NCI-H128 (cell line): Measurements from ENCODE around the gene SLC19A1.
"Not testable (repeated sequence)": the region's sequence is repeated elsewhere in the genome, so short reads cannot be mapped to it uniquely, and the experiment has no call there.

ENCODE experiments used
- DNase-seq: peaks from one replicate; lab custom pipeline; 2025; ENCODE audit not compliant: unreplicated experiment; lab: John Stamatoyannopoulos, UW

SLC19A1 gene

GRCh38 chr21:45535341-45536081 is 6.7 kb downstream of the SLC19A1 start:
- no peak for DNase-seq

DNA sequence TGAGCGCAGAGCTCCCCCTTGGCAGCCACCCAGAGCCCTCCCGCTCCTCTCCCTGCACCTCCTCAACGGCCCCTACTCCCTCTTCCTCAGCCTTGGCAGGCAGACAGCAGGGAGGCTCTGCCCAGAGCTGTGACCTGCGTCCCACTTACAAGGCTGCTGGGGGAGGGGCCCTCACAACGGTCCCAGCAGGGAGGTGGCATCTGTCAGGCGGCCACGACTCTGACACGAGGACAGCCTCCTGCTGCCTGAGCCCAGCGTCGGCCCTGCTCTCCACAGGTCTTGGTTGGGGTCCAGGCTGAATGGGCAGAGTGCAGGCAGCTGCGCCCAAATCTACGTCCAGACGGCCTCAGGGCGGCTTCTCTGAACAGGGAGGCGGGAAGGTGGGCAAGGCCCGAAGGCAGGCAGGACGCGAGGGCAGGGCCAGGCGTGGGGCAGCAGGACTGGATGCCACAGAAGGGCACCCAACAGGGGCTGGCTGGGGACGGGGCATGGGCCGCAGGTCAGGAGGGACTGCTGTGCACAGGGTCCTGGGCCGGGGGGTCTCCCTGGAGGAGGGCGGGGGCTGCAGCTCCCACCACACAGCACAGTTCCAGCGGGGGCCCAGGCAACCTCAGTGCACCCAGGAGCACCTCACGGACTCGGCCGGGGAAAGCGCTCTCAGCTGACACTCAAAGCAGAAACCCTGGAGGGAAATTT is 7.5 kb downstream of the SLC19A1 start:
- DNase-seq, result no peak

DNA sequence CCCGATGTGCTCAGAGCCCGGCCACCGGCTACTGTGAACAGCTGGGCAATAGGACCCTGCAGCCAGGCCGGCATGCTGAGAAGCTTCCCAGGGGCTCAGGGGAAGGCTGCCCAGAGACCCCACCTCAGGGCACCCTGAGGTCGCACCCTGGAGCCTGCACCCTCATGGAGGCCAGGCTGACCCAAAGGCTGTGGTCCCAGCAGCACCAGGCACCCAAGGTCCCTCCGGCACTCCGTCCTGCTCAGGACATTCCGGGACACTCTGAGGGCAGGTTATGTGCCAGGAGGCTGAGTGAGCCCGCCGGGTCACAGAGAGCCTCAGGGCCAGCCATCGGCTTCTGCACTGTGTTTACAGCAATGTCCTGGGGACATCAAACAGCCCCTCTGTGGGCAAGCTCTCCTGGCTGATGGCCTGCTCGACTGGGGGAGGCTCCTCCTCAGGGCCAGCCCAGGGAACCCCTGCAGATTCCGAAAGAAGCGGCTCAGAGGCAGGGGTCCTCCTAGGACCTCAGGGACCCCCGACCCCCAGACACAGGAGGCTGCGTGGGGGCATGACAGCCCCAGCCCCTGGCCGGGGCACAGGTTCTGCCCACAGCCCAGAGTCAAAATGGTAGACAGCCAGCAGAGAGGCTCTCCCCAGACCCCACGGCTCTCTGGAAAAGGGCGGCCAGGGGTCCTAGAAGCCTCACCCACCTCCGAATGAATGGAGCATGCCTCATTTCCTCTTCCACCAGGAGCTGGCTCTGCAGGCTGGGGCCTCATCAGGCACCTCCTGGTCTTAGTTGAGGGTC is 8.2 kb downstream of the SLC19A1 start:
- DNase-seq, result no peak

- DNase-seq, result no peak
Observed at GRCh38 chr21:45533361-45533845, 8.8 kb downstream of the SLC19A1 start.

GRCh38 chr21:45532826-45533360 is 9.3 kb downstream of the SLC19A1 start:
- DNase-seq, result no peak

GRCh38 chr21:45531393-45532215 is 10.6 kb downstream of the SLC19A1 start:
- DNase-seq, result no peak

GRCh38 chr21:45531114-45531392 is 11.2 kb downstream of the SLC19A1 start:
- DNase-seq, result not testable (repeated sequence)

- no peak for DNase-seq
Observed at GRCh38 chr21:45530423-45531113, 11.7 kb downstream of the SLC19A1 start.

DNA sequence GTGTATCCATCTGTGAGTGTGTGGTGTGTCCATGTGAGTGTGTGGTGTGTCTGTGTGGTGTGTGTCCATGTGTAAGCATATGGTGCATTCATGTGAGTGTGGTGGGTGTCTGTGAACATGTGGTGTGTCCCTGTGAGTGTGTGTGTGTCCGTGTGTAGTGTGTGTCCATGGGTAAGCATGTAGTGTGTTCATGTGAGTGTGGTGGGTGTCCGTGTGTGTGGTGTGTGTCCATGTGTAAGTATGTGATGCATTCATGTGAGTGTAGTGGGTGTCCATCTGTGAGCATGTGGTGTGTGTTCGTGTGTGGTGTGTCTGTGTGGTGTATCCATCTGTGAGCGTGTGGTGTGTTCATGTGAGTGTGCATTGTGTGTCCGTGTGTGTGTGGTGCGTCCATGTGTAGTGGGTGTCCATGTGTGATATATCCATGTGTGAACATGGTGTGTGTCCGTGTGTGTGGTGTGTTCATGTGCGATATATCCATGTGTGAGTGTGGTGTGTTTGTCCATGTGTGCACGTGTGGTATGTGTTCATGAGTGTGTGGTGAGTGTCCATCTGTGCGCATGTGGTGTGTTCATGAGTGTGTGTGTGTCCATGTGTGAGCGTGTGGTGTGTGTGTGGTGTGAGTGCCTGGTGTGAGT is 12.3 kb downstream of the SLC19A1 start:
- no peak for DNase-seq

DNA sequence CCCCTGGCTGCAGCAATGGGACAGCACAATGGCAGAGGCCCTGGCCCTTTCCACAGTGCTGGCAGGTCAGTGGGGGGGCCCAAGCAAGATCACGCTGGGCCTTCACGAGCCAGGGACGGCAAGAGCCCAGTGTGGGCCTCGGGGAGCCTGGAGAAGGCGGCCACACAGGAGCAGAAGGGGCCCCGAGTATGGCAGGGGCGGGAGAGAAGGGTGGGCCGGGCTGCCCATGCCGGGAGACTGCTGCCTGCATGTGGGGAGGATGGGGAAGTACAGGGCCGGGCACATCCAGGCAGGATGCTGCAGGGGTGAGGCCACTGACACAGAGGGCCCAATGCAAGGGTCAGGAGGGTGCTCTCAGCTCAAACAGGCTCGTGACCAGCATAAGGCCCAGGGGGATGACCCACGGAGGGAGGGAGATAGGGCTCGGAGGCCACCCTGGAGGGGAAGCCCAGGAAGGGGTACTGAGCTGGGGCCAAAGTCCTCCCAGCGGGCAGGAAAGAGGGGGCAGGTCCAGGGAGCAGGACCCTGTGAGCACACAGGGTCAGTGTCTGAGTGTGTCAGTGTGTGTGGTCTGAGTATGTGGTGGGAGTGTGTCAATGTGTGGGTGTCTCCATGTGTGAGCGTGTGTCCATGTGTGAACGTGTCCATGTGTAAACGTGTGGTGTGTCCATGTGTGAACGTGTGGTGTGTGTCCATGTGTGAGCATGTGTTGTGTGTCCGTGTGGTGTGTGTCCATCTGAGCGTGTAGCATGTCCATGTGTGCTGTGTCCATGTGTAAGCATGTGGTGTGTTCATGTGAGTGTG is 13.1 kb downstream of the SLC19A1 start:
- no peak for DNase-seq

DNA sequence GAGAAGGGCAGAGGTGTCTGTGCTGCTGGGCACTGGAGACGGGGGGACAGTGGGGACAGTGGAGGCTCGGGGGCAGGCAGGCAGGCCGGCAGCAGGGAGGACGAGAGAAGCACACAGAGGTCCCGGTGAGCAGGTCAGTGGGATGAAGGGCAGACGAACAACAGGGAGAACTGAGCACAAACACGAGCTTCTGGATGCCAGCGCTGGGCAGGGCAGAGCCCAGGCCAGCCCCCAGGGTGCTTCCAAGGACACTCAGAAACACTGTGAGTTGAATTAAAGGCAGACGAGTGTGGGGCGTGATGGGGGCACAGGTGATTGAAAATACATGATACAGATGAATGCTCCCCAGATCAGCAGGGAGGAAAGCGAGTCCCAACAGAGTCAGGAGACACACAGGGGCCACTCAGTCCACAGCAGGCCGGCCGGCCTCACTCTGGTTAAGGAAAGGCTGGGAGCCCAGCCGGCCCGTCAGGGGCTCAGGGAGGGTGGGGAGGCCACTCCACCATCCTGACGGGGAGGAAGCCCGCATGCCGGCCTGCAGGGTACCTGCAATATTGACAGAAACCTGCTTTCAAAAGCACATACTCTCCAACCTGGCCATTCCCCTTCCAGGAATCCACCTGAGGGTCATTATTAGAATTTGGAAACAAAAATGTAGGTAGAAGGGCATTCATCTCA is 14.1 kb downstream of the SLC19A1 start:
- DNase-seq, result no peak

- DNase-seq, result not testable (repeated sequence)
Observed at GRCh38 chr21:45527151-45527999, 14.9 kb downstream of the SLC19A1 start.

DNA sequence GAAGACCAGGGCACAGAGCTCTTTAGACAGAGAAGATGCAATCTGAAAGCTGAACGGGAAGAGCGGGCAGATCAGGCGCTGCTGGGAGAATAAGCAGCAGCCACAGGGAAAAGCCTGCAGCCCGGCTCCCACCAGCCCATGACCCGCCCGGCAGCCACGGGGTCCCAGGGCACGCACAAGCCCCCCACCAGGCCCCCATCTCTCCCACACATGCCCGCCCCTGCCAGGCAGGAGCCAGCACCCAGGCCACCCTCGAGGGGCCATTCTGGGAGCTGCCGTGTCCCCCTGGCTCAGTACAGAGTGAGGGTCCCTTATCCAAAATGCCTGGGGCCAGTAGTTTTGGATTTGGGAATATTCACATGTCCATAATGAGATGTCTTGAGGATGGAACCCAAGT is 16.3 kb downstream of the SLC19A1 start:
- no peak for DNase-seq

- DNase-seq, result no peak
Observed at GRCh38 chr21:45525153-45525909, 16.9 kb downstream of the SLC19A1 start.

DNA sequence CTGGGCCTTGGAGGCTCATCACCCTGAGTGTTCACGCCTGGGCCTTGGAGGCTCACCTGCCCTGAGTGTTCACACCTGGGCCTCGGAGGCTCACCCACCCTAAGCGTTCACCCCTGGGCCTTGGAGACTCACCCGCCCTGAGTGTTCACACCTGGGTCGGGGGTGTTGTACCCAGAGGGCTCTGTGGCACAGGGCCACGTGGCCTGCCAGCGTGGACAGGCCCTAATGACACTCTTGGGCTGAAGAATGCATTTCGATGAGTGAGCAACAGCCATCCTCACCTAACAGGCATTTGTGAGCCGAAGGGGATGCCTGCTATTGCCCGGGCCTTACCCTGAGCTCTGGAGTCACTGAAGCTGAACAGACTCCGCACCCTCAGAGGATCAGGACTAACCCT is 17.5 kb downstream of the SLC19A1 start:
- no peak for DNase-seq

DNA sequence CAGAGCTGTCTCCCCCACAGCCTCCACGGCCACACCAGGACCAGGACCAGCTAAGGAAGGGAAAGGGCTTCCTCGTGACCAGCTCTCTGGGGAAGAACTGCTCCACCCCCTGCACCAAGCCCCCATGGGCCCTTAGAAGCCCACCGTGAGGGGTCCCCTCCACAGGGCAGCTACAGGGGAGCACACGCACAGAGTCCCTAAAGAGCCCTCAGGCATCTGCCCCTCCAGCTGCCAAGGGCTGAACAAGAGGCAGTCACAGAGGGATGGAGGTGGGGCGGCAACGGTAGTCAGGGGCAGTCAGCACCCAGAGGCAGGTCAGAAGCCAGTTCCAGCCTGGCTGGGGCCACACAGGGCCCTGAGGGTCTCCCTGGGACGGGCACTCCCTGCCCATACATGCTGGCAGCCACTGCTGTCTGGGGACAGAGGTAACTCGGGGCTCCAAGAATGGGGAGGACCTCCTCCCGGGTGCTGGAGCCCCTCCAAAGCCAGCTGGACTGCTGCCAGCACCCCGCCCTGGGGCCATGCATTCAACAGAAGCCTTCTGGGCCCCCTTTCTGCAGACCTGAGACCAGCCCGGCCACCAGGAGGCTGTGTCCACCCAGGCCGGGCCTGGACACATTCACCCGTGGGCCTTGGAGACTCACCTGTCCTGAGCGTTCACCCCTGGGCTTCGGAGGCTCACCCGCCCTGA is 18.7 kb downstream of the SLC19A1 start:
- DNase-seq, result no peak
